Vagina (tissue), 2 donors: ENCODE results near the gene PODN.

Source experiments
- POLR2A ChIP-seq, 2 donors: fragments of 450-650 bp; IDR thresholded peaks; one replicate each; pipeline ENCODE4 v1.6.1; 2017; ENCODE audit warnings: antibody characterized with exemption in 2 of 2, mild to moderate bottlenecking in 2 of 2, moderate library complexity in 2 of 2
- TF ChIP-seq, protein P1 (sequence below), 3 experiments: fragments of 450-650 bp in 2 of 3; fragments of 200-600 bp in 1 of 3; sonication (generic) in 1 of 3; IDR thresholded peaks; one replicate each; pipeline ENCODE4 v1.5.1; 2017 to 2019; ENCODE audit warnings: antibody characterized with exemption in 3 of 3, mild to moderate bottlenecking in 2 of 3, moderate library complexity in 2 of 3

DNA sequence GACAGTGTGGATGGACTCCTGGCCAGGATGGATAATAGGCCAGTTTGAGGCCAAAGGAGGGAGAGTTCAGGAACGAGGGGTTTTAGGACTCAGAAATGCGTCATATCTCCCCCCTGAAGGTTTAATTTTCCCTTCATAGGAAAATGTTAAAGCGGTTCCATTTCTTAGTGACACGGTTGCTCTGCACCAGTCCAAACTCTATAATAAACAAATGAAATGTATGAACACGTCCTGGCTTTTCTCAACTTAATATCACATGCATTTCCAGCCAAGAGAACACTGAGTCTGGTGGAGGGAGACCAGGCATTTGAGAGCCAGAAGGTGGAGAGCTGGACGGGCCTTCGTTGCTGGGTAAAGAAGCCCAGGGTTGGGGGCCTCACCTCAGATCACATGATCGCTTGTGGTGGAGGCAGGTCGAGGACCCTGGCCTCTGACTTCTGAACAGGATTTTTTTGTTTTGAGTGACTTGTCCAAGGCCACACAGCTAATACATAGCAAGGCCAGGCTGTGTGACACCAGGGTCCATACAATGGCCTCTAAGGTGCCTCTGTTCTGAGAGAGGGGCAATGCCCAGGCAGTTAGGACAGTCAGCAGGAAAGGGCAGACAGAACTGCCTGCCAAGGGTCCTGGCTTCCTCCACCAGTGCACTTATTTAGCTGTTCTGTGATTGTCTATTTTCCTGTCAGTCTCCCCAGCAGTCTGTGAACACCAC, 69.0 kb downstream of the PODN start:
- TF ChIP-seq, protein P1, sequence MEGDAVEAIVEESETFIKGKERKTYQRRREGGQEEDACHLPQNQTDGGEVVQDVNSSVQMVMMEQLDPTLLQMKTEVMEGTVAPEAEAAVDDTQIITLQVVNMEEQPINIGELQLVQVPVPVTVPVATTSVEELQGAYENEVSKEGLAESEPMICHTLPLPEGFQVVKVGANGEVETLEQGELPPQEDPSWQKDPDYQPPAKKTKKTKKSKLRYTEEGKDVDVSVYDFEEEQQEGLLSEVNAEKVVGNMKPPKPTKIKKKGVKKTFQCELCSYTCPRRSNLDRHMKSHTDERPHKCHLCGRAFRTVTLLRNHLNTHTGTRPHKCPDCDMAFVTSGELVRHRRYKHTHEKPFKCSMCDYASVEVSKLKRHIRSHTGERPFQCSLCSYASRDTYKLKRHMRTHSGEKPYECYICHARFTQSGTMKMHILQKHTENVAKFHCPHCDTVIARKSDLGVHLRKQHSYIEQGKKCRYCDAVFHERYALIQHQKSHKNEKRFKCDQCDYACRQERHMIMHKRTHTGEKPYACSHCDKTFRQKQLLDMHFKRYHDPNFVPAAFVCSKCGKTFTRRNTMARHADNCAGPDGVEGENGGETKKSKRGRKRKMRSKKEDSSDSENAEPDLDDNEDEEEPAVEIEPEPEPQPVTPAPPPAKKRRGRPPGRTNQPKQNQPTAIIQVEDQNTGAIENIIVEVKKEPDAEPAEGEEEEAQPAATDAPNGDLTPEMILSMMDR (IDR thresholded peaks at IDR 0.05), result no peak
- TF ChIP-seq POLR2A (IDR thresholded peaks at IDR 0.05), result no peak
